WTC11 (cell line): ENCODE data around the gene SESTD1. TPM values are rescaled to one million over a fixed set of nuclear protein-coding genes. Genes with fewer than 3 reads are reported as not detected.
A peak's percentile ranks its signal among the peaks of the same experiment; 100 is the strongest.

Source experiments
- ATAC-seq: fragments of 200-7000 bp; cut with Tn5 transposase; 2 replicates; pipeline ENCODE4 v1.10.0; 2021; ENCODE audit warnings: mild to moderate bottlenecking, moderate library complexity
- CTCF ChIA-PET: fragments of 300-600 bp; sonication (Branson Sonifier 250); formaldehyde crosslinking; loops from one replicate; lab custom pipeline; 2021; ENCODE audit warnings: antibody characterized with exemption; lab: Charles Lee
- POLR2A ChIA-PET: fragments of 350-600 bp; sonication (Branson Sonifier 250); formaldehyde crosslinking; loops from one replicate; lab custom pipeline; 2021; ENCODE audit warnings: antibody characterized with exemption; lab: Charles Lee
- DNase-seq: peaks from one replicate; pipeline ENCODE4 v3.0.0; 2021; ENCODE audit warnings: low spot score
- H3K27ac Mint-ChIP-seq: 2 replicates; pipeline ENCODE4 v1.8.0; 2021; ENCODE audit warnings: mixed read lengths
- H3K27me3 Mint-ChIP-seq: 2 replicates; pipeline ENCODE4 v1.8.0; 2021; ENCODE audit warnings: low read depth, mild to moderate bottlenecking, moderate library complexity, mixed read lengths
- H3K36me3 Mint-ChIP-seq: 2 replicates; pipeline ENCODE4 v1.8.0; 2021; ENCODE audit warnings: mixed read lengths
- H3K4me1 Mint-ChIP-seq: 2 replicates; pipeline ENCODE4 v1.8.0; 2022; ENCODE audit warnings: mixed read lengths
- H3K4me3 Mint-ChIP-seq: 2 replicates; pipeline ENCODE4 v1.8.0; 2021; ENCODE audit warnings: mild to moderate bottlenecking, moderate library complexity, mixed read lengths
- H3K9me3 Mint-ChIP-seq: 2 replicates; pipeline ENCODE4 v1.8.0; 2021; ENCODE audit warnings: mixed read lengths
- ATF3 ChIP-seq: sonication (generic); formaldehyde crosslinking; conservative IDR thresholded peaks from 2 replicates; pipeline ENCODE4 v1.8.1; 2022; ENCODE audit warnings: mild to moderate bottlenecking, missing genetic modification reagents
- CREB1 ChIP-seq: sonication (generic); formaldehyde crosslinking; IDR thresholded peaks from 2 replicates; pipeline ENCODE4 v1.8.0; 2023; ENCODE audit warnings: mild to moderate bottlenecking, missing genetic modification reagents
- CREM ChIP-seq: sonication (generic); formaldehyde crosslinking; IDR thresholded peaks from 2 replicates; pipeline ENCODE4 v1.8.1; 2022; ENCODE audit warnings: mild to moderate bottlenecking, missing genetic modification reagents, moderate library complexity
- E2F4 ChIP-seq: sonication (generic); formaldehyde crosslinking; IDR thresholded peaks from 2 replicates; pipeline ENCODE4 v1.8.1; 2022; ENCODE audit warnings: low read depth, mild to moderate bottlenecking, moderate library complexity, missing genetic modification reagents, borderline replicate concordance
- EMX1 ChIP-seq: fragments of 250-450 bp; sonication (Bioruptor Pico); IDR thresholded peaks from 2 replicates; pipeline ENCODE4 v1.8.0; 2021; ENCODE audit warnings: mild to moderate bottlenecking
- ERG ChIP-seq: fragments of 250-450 bp; sonication (Bioruptor Pico); IDR thresholded peaks from 2 replicates; pipeline ENCODE4 v1.8.0; 2021; ENCODE audit warnings: mild to moderate bottlenecking
- FOXJ3 ChIP-seq: sonication (generic); formaldehyde crosslinking; IDR thresholded peaks from 2 replicates; pipeline ENCODE4 v1.9.0; 2021; ENCODE audit warnings: missing genetic modification reagents, mild to moderate bottlenecking, borderline replicate concordance
- FOXP1 ChIP-seq: sonication (generic); formaldehyde crosslinking; IDR thresholded peaks from 2 replicates; pipeline ENCODE4 v1.8.0; 2022; ENCODE audit warnings: missing genetic modification reagents, mild to moderate bottlenecking, moderate library complexity, borderline replicate concordance
- HMGA2 ChIP-seq: fragments of 250-450 bp; sonication (Bioruptor Pico); IDR thresholded peaks from 2 replicates; pipeline ENCODE4 v1.4.0; 2021; ENCODE audit warnings: mild to moderate bottlenecking, moderate library complexity
- NFYB ChIP-seq: sonication (generic); formaldehyde crosslinking; conservative IDR thresholded peaks from 2 replicates; pipeline ENCODE4 v1.8.0; 2022; ENCODE audit warnings: low read depth, missing genetic modification reagents
- PRRX2 ChIP-seq: fragments of 250-450 bp; sonication (Bioruptor Pico); IDR thresholded peaks from 2 replicates; pipeline ENCODE4 v1.8.0; 2021; ENCODE audit warnings: mild to moderate bottlenecking
- RELA ChIP-seq: sonication (generic); formaldehyde crosslinking; IDR thresholded peaks from 2 replicates; pipeline ENCODE4 v1.8.1; 2022; ENCODE audit warnings: missing genetic modification reagents, mild to moderate bottlenecking, borderline replicate concordance
- USF1 ChIP-seq: sonication (generic); formaldehyde crosslinking; IDR thresholded peaks from 2 replicates; pipeline ENCODE4 v1.8.0; 2022; ENCODE audit warnings: mild to moderate bottlenecking, missing genetic modification reagents
- ZNF138 ChIP-seq: sonication (generic); formaldehyde crosslinking; conservative IDR thresholded peaks from 2 replicates; pipeline ENCODE4 v1.8.1; 2022; ENCODE audit warnings: mild to moderate bottlenecking, moderate library complexity, missing genetic modification reagents
- ZNF232 ChIP-seq: sonication (generic); formaldehyde crosslinking; IDR thresholded peaks from 2 replicates; pipeline ENCODE4 v1.8.0; 2022; ENCODE audit warnings: mild to moderate bottlenecking, missing genetic modification reagents
- ZNF317 ChIP-seq: sonication (generic); formaldehyde crosslinking; IDR thresholded peaks from 2 replicates; pipeline ENCODE4 v1.8.1; 2023; ENCODE audit warnings: low read depth, mild to moderate bottlenecking, moderate library complexity, missing genetic modification reagents, borderline replicate concordance
- ZNF416 ChIP-seq: fragments of 250-450 bp; sonication (Bioruptor Pico); IDR thresholded peaks from 2 replicates; pipeline ENCODE4 v1.9.0; 2021; ENCODE audit warnings: mild to moderate bottlenecking, inconsistent platforms
- ZNF532 ChIP-seq: fragments of 250-450 bp; sonication (Bioruptor Pico); IDR thresholded peaks from 2 replicates; pipeline ENCODE4 v1.9.0; 2021; ENCODE audit warnings: mild to moderate bottlenecking, borderline replicate concordance
- total RNA-seq: library from RNA; stranded (reverse); gene quantifications from 3 replicates; pipeline ENCODE4 v1.2.3, GENCODE V29; 2021

Gene SESTD1
- total RNA-seq, 1 experiment from 2014 or later = 59.9 TPM

- no peak for ATAC-seq
- TF ChIP-seq ZNF317 (CRISPR knock-in tag) (no peak), CREB1 (CRISPR knock-in tag) (no peak), ZNF532 (no peak), ZNF138 (CRISPR knock-in tag) (no peak), FOXJ3 (CRISPR knock-in tag) (no peak), PRRX2 (CRISPR knock-in tag) (no peak)
- POLR2A ChIA-PET = no interaction called here
- Mint-ChIP-seq H3K4me3 (no peak overlapping the region), H3K27me3 (no peaks in the 10 kb centered on the region), H3K4me1 (peaks cover 9% of the 10 kb centered on the region), H3K36me3 (peaks cover 3% of the 10 kb centered on the region; the same call in 1 of the 2 replicates), H3K27ac (no peak overlapping the region), H3K9me3 (peaks cover 9% of the 10 kb centered on the region)
- CTCF ChIA-PET = no interaction called here
- no peak for DNase-seq
These were observed 43.2 kb upstream of the SESTD1 start for GRCh38 chr2:179307616-179308371.

- no peak for ATAC-seq
- H3K27ac Mint-ChIP-seq = no peak overlapping the region
- CTCF ChIA-PET = no interaction called here
- no peak for TF ChIP-seq PRRX2 (CRISPR knock-in tag)
- TF ChIP-seq ZNF416 (CRISPR knock-in tag) = no peak
- no peak for TF ChIP-seq EMX1 (CRISPR knock-in tag)
- peak; percentile 96 for TF ChIP-seq HMGA2
- TF ChIP-seq E2F4 (CRISPR knock-in tag) = no peak
- TF ChIP-seq USF1 (CRISPR knock-in tag) = no peak
- TF ChIP-seq FOXP1 (CRISPR knock-in tag) = no peak
- POLR2A ChIA-PET = no interaction called here
- DNase-seq = no peak
- H3K4me3 Mint-ChIP-seq = no peak overlapping the region
- H3K4me1 Mint-ChIP-seq = peaks cover 9% of the 10 kb centered on the region
- peaks cover 13% of the 10 kb centered on the region for H3K9me3 Mint-ChIP-seq
- H3K36me3 Mint-ChIP-seq = peaks cover 6% of the 10 kb centered on the region
- no peaks in the 10 kb centered on the region for H3K27me3 Mint-ChIP-seq
These were observed 40.5 kb upstream of the SESTD1 start for GRCh38 chr2:179305125-179305524.

GRCh38 chr2:179304424-179304823 lies 39.8 kb upstream of the SESTD1 start:
- DNase-seq (no peak), ATAC-seq (no peak)
- H3K27ac Mint-ChIP-seq = no peak overlapping the region
- peaks cover 6% of the 10 kb centered on the region for H3K36me3 Mint-ChIP-seq
- H3K4me3 Mint-ChIP-seq = no peak overlapping the region
- H3K4me1 Mint-ChIP-seq = peaks cover 9% of the 10 kb centered on the region
- no peaks in the 10 kb centered on the region for H3K27me3 Mint-ChIP-seq
- ChIA-PET CTCF (no interaction called here), POLR2A (no interaction called here)
- peaks cover 13% of the 10 kb centered on the region for H3K9me3 Mint-ChIP-seq
- TF ChIP-seq NFYB (CRISPR knock-in tag) = no peak
- TF ChIP-seq ERG (CRISPR knock-in tag) = no peak
- no peak for TF ChIP-seq ATF3 (CRISPR knock-in tag)
- TF ChIP-seq ZNF532 = no peak
- TF ChIP-seq RELA (CRISPR knock-in tag) = no peak
- TF ChIP-seq ZNF232 (CRISPR knock-in tag) = no peak
- TF ChIP-seq CREM (CRISPR knock-in tag) = no peak
